OCI-LY7 (cell line): ENCODE results near the gene PGGT1B. TPM values are rescaled to one million over a fixed set of nuclear protein-coding genes. Genes with fewer than 3 reads are reported as not detected.
A peak's percentile ranks its signal among the peaks of the same experiment; 100 is the strongest.

ENCODE experiments used
- BruUV-seq: library from RNA; stranded (reverse); fragments of 400-500 nt; replicated peaks from 2 replicates; lab custom pipeline; 2021; lab: Mats Ljungman, UMichigan
- CTCF ChIA-PET: fragments of 300-600 bp; sonication (Branson Sonifier 250); formaldehyde crosslinking; loops from one replicate; lab custom pipeline; 2022; ENCODE audit warnings: antibody characterized with exemption; ENCODE audit not compliant: unreplicated experiment; lab: Charles Lee
- POLR2A ChIA-PET: fragments of 300-600 bp; sonication (Branson Sonifier 250); formaldehyde crosslinking; loops from one replicate; lab custom pipeline; 2022; ENCODE audit warnings: antibody characterized with exemption; lab: Charles Lee
- DNase-seq: peaks from one replicate; pipeline ENCODE4 v3.0.0-alpha.2; 2015; ENCODE audit warnings: low spot score
- H2AFZ ChIP-seq: fragments of 200-600 bp; sonication (generic), shearing (Covaris generic); 2 replicates; pipeline ENCODE4 v1.6.1; 2014; ENCODE audit warnings: mild to moderate bottlenecking, antibody characterized with exemption, low read length, moderate library complexity
- H3K27ac ChIP-seq: fragments of 200-600 bp; sonication (generic); 2 replicates; pipeline ENCODE4 v1.5.1; 2014; ENCODE audit warnings: mixed run types, low read depth, mild to moderate bottlenecking, moderate library complexity, low read length, inconsistent platforms; ENCODE audit not compliant: poor library complexity, severe bottlenecking
- H3K36me3 ChIP-seq: fragments of 200-600 bp; sonication (generic); 2 replicates; pipeline ENCODE4 v1.6.1; 2014; ENCODE audit warnings: mild to moderate bottlenecking, antibody characterized with exemption, low read length, moderate library complexity, mixed read lengths; ENCODE audit not compliant: insufficient read depth
- H3K4me1 ChIP-seq: fragments of 200-600 bp; sonication (generic); 2 replicates; pipeline ENCODE4 v1.5.1; 2014; ENCODE audit warnings: mild to moderate bottlenecking, low read length; ENCODE audit not compliant: insufficient read depth, poor library complexity, severe bottlenecking
- H3K4me2 ChIP-seq: fragments of 200-600 bp; sonication (generic); 2 replicates; pipeline ENCODE4 v1.6.1; 2014; ENCODE audit warnings: mild to moderate bottlenecking, low read length
- H3K4me3 ChIP-seq: fragments of 200-600 bp; sonication (generic); 2 replicates; pipeline ENCODE4 v1.5.1; 2014; ENCODE audit warnings: mild to moderate bottlenecking, low read depth, low read length; ENCODE audit not compliant: poor library complexity, severe bottlenecking
- H3K79me2 ChIP-seq: fragments of 200-600 bp; sonication (generic); 2 replicates; pipeline ENCODE4 v1.6.1; 2016; ENCODE audit warnings: low read depth, mild to moderate bottlenecking, low read length, moderate library complexity, mixed read lengths; ENCODE audit not compliant: insufficient read depth
- H3K9me2 ChIP-seq: fragments of 200-600 bp; sonication (generic); 2 replicates; pipeline ENCODE4 v1.6.1; 2016; ENCODE audit warnings: mild to moderate bottlenecking, low read length, mixed read lengths; ENCODE audit not compliant: insufficient read depth
- H3K9me3 ChIP-seq: fragments of 200-600 bp; sonication (generic); 2 replicates; pipeline ENCODE4 v1.6.1; 2014; ENCODE audit warnings: mild to moderate bottlenecking, mixed run types, low read length, mixed read lengths
- H4K20me1 ChIP-seq: fragments of 200-600 bp; sonication (generic); 2 replicates; pipeline ENCODE4 v1.6.1; 2014; ENCODE audit warnings: mild to moderate bottlenecking, antibody characterized with exemption, low read length, moderate library complexity, mixed read lengths; ENCODE audit not compliant: insufficient read depth
- CTCF ChIP-seq: fragments of 200-600 bp; sonication (generic); conservative IDR thresholded peaks from 2 replicates; pipeline ENCODE4 v1.5.1; 2014; ENCODE audit warnings: mild to moderate bottlenecking, antibody characterized with exemption, low read length, moderate library complexity, mixed read lengths
- EZH2phosphoT487 ChIP-seq: fragments of 200-600 bp; sonication (generic); IDR thresholded peaks from 2 replicates; pipeline ENCODE4 v1.6.1; 2018; ENCODE audit warnings: low read depth, borderline replicate concordance, mild to moderate bottlenecking, mixed run types, antibody characterized with exemption, low read length, moderate library complexity, mixed read lengths
- intact Hi-C: fragments of 100-400 bp; cut with micrococcal nuclease; formaldehyde crosslinking; loops from one replicate; pipeline ENCODE4 v1.10.0; 2022; ENCODE audit not compliant: unreplicated experiment
- total RNA-seq, 2 experiments: library from RNA; depleted of rRNA in 1 of 2; stranded (reverse); fragments of >200 nt in 1 of 2; shearing (Covaris generic) in 1 of 2; gene quantifications; 2 replicates each; pipeline ENCODE4 v1.2.3, GENCODE V29; 2014 to 2022

The PGGT1B gene
- total RNA-seq, 2 experiments from 2014 or later = 19.7 to 54.7 TPM

GRCh38 chr5:115181757-115182156 is 80.9 kb downstream of the PGGT1B start:
- H4K20me1 ChIP-seq = no peaks in the 10 kb centered on the region
- H3K9me2 ChIP-seq = no peaks in the 10 kb centered on the region
- ChIA-PET CTCF (no interaction called here), POLR2A (interaction anchor here (0.6 to 0.7 kb wide), 2 partner anchors 26 to 35 kb away, joined by 3 read pairs; no protein-coding TSS in a partner anchor)
- no peaks in the 10 kb centered on the region for H3K36me3 ChIP-seq
- H3K79me2 ChIP-seq = no peaks in the 10 kb centered on the region
- H2AFZ ChIP-seq = no peak overlapping the region
- peaks cover 5% of the 10 kb centered on the region for H3K4me1 ChIP-seq
- H3K4me3 ChIP-seq = no peak overlapping the region
- intact Hi-C loops = no loop called here
- no peak overlapping the region for H3K27ac ChIP-seq
- no peak for DNase-seq
- TF ChIP-seq CTCF = no peak
- TF ChIP-seq EZH2phosphoT487 = no peak
- BruUV-seq = no TSS peak
- no peaks in the 10 kb centered on the region for H3K9me3 ChIP-seq
- H3K4me2 ChIP-seq = no peak overlapping the region

- no peaks in the 10 kb centered on the region for H4K20me1 ChIP-seq
- TF ChIP-seq EZH2phosphoT487 = no peak
- H3K4me1 ChIP-seq = peaks cover 5% of the 10 kb centered on the region
- no peaks in the 10 kb centered on the region for H3K9me3 ChIP-seq
- H3K27ac ChIP-seq = no peak overlapping the region
- H3K9me2 ChIP-seq = no peaks in the 10 kb centered on the region
- DNase-seq = no peak
- H3K36me3 ChIP-seq = no peaks in the 10 kb centered on the region
- no TSS peak for BruUV-seq
- no peak overlapping the region for H2AFZ ChIP-seq
- no peaks in the 10 kb centered on the region for H3K79me2 ChIP-seq
- ChIA-PET POLR2A (no interaction called here), CTCF (no interaction called here)
- peak overlapping the region; percentile 53 for H3K4me2 ChIP-seq
- intact Hi-C loops = no loop called here
- peak overlapping the region; percentile 36 for H3K4me3 ChIP-seq
Measured at GRCh38 chr5:115180165-115180709, 82.4 kb downstream of the PGGT1B start.

GRCh38 chr5:115179394-115180164 is 83.1 kb downstream of the PGGT1B start:
- Histone ChIP-seq H3K4me1 (peaks cover 5% of the 10 kb centered on the region), H3K27ac (no peak overlapping the region), H2AFZ (no peak overlapping the region), H4K20me1 (no peaks in the 10 kb centered on the region), H3K4me2 (peak overlapping the region; percentile 53; the same call in 1 of the 2 replicates), H3K4me3 (peak overlapping the region; percentile 36), H3K36me3 (no peaks in the 10 kb centered on the region), H3K9me2 (no peaks in the 10 kb centered on the region), H3K79me2 (no peaks in the 10 kb centered on the region), H3K9me3 (no peaks in the 10 kb centered on the region)
- no peak for DNase-seq
- BruUV-seq = no TSS peak
- ChIA-PET POLR2A (no interaction called here), CTCF (no interaction called here)
- intact Hi-C loops = no loop called here
- TF ChIP-seq CTCF (no peak), EZH2phosphoT487 (no peak)
